Gastroesophageal sphincter (tissue), 4 donors: ENCODE data around the gene MED26. TPM values are rescaled to one million over a fixed set of nuclear protein-coding genes. Genes with fewer than 3 reads are reported as not detected.

Experiments
- ATAC-seq: fragments of 150-250 bp; one replicate; pipeline ENCODE4 v1.9.1; 2016; ENCODE audit warnings: mild to moderate bottlenecking, moderate library complexity
- H3K27ac ChIP-seq, 4 donors: fragments of 200-600 bp; sonication (generic) in 3 of 4; 1 replicate in 3 of 4; 2 replicates in 1 of 4; pipeline ENCODE4 v1.5.1; 2016 to 2019
- H3K27me3 ChIP-seq: fragments of 200-600 bp; sonication (generic); one replicate; pipeline ENCODE4 v1.5.1; 2019
- H3K36me3 ChIP-seq, 2 donors: fragments of 200-600 bp; sonication (generic); one replicate each; pipeline ENCODE4 v1.5.1; 2019; ENCODE audit warnings: control low read depth in 1 of 2
- H3K4me1 ChIP-seq, 3 donors: fragments of 200-600 bp; sonication (generic); 1 replicate in 2 of 3; 2 replicates in 1 of 3; pipeline ENCODE4 v1.5.1; 2016 to 2019; ENCODE audit warnings: control low read depth in 2 of 3
- H3K4me3 ChIP-seq, 2 donors: fragments of 200-600 bp; sonication (generic); one replicate each; pipeline ENCODE4 v1.5.1; 2019; ENCODE audit warnings: mild to moderate bottlenecking in 1 of 2, moderate library complexity in 1 of 2
- H3K9me3 ChIP-seq, 3 donors: fragments of 200-600 bp; sonication (generic); one replicate each; pipeline ENCODE4 v1.5.1; 2017 to 2019; ENCODE audit warnings: control low read depth in 2 of 3
- CTCF ChIP-seq, 4 experiments: fragments of 200-600 bp in 2 of 4; fragments of 450-650 bp in 2 of 4; sonication (generic) in 1 of 4; IDR thresholded peaks; one replicate each; pipeline ENCODE4 v1.5.1; 2017 to 2019; ENCODE audit warnings: antibody characterized with exemption in 4 of 4, mild to moderate bottlenecking in 2 of 4, moderate library complexity in 2 of 4
- EP300 ChIP-seq: sonication (generic); formaldehyde crosslinking; IDR thresholded peaks from one replicate; pipeline ENCODE4 v1.6.1; 2017; ENCODE audit warnings: antibody characterized with exemption, mild to moderate bottlenecking
- POLR2A ChIP-seq, 2 donors: fragments of 450-650 bp; IDR thresholded peaks; one replicate each; pipeline ENCODE4 v1.6.1; 2017; ENCODE audit warnings: antibody characterized with exemption in 2 of 2, mild to moderate bottlenecking in 2 of 2, moderate library complexity in 1 of 2
- POLR2AphosphoS5 ChIP-seq: sonication (generic); formaldehyde crosslinking; IDR thresholded peaks from one replicate; pipeline ENCODE4 v1.6.1; 2017; ENCODE audit warnings: antibody characterized with exemption
- whole genome bisulfite sequencing, 2 donors: methylation state at CpG; one replicate each; pipeline ENCODE4 v1.1.5; 2018; ENCODE audit warnings: low coverage in 1 of 2; 5-methylcytosine and 5-hydroxymethylcytosine counted together
- total RNA-seq, 4 donors: library from RNA; depleted of rRNA; stranded (reverse); fragments of >200 nt; gene quantifications; one replicate each; pipeline ENCODE4 v1.1.0, GENCODE V29; 2016

Gene MED26
- total RNA-seq, 4 donors from 2014 or later: 5.8 to 10.5 (median 8.3) TPM

GRCh38 chr19:16576690-16577530, 51.1 kb downstream of the MED26 start:
- no peak overlapping the region for H3K4me3 ChIP-seq
- H3K4me1 ChIP-seq: peaks cover 0 to 78% (median 23%) of the 10 kb centered on the region in 3 donors
- no peak for ATAC-seq
- no peaks in the 10 kb centered on the region for H3K9me3 ChIP-seq
- WGBS, 2 donors: 70 to 100% methylated on average over 1 to 2 of the region's 52 CpGs
- H3K27ac ChIP-seq: no peak overlapping the region
- TF ChIP-seq CTCF (IDR thresholded peaks at IDR 0.05) (no peak), POLR2A (IDR thresholded peaks at IDR 0.05) (no peak), EP300 (no peak), POLR2AphosphoS5 (no peak)
- H3K36me3 ChIP-seq: peaks cover 0 to 54% of the 10 kb centered on the region in 2 donors
- no peaks in the 10 kb centered on the region for H3K27me3 ChIP-seq

GRCh38 chr19:16575861-16576689, 51.9 kb downstream of the MED26 start:
- Histone ChIP-seq H3K27ac (no peak overlapping the region), H3K36me3 (peaks cover 0 to 54% of the 10 kb centered on the region in 2 donors), H3K9me3 (no peaks in the 10 kb centered on the region), H3K4me3 (no peak overlapping the region), H3K4me1 (peaks cover 0 to 78% (median 23%) of the 10 kb centered on the region in 3 donors), H3K27me3 (no peaks in the 10 kb centered on the region)
- WGBS, 2 donors: no CpG with 5 or more reads among the region's 48 CpGs
- no peak for ATAC-seq
- TF ChIP-seq POLR2AphosphoS5 (no peak), POLR2A (IDR thresholded peaks at IDR 0.05) (no peak), EP300 (no peak), CTCF (IDR thresholded peaks at IDR 0.05) (no peak)

- no CpG with 5 or more reads among the region's 2 CpGs for WGBS, 2 donors
- TF ChIP-seq EP300 (no peak), CTCF (IDR thresholded peaks at IDR 0.05) (no peak), POLR2AphosphoS5 (no peak), POLR2A (IDR thresholded peaks at IDR 0.05) (no peak)
- no peak for ATAC-seq
- Histone ChIP-seq H3K4me1 (peaks cover 0 to 79% (median 27%) of the 10 kb centered on the region in 3 donors), H3K27ac (no peak overlapping the region), H3K4me3 (no peak overlapping the region), H3K27me3 (no peaks in the 10 kb centered on the region), H3K9me3 (no peaks in the 10 kb centered on the region), H3K36me3 (peaks cover 0 to 57% of the 10 kb centered on the region in 2 donors)
Measured at GRCh38 chr19:16575282-16575681, 52.7 kb downstream of the MED26 start.

GRCh38 chr19:16573925-16574324, 54.1 kb downstream of the MED26 start:
- H3K9me3 ChIP-seq: no peaks in the 10 kb centered on the region
- ATAC-seq: no peak
- peaks cover 0 to 75% (median 27%) of the 10 kb centered on the region in 3 donors for H3K4me1 ChIP-seq
- H3K4me3 ChIP-seq: peak overlapping the region in 1 of 2 donors; percentile 80
- TF ChIP-seq POLR2A (IDR thresholded peaks at IDR 0.05) (no peak), CTCF (IDR thresholded peaks at IDR 0.05) (no peak), EP300 (no peak), POLR2AphosphoS5 (no peak)
- no peaks in the 10 kb centered on the region for H3K27me3 ChIP-seq
- peak overlapping the region in 2 of 4 donors; percentile 20 to 90 for H3K27ac ChIP-seq
- H3K36me3 ChIP-seq: peaks cover 0 to 61% of the 10 kb centered on the region in 2 donors
